A549 (cell line): ENCODE data around the gene SLC16A10. TPM values are rescaled to one million over a fixed set of nuclear protein-coding genes. Genes with fewer than 3 reads are reported as not detected.

Experiments
- ATAC-seq, 2 experiments: fragments of 200-7000 bp in 1 of 2; fragments of >200 bp in 1 of 2; cut with Nextera tagmentation in 1 of 2; cut with Tn5 transposase in 1 of 2; 3 replicates each; pipeline versions ENCODE4 v1.8.0 to v1.9.1; 2018 to 2020; ENCODE audit warnings: mild to moderate bottlenecking in 1 of 2, moderate library complexity in 1 of 2
- CTCF ChIA-PET: fragments of 300-600 bp; sonication (Branson Sonifier 250); formaldehyde crosslinking; extraction: SDS; loops from one replicate; lab custom pipeline; 2021; ENCODE audit warnings: antibody characterized with exemption, inconsistent platforms; lab: Yijun Ruan, JAX
- POLR2A ChIA-PET: fragments of 350-600 bp; formaldehyde crosslinking; extraction: SDS; loops from one replicate; lab custom pipeline; 2021; ENCODE audit warnings: antibody characterized with exemption, inconsistent platforms; lab: Yijun Ruan, JAX
- DNase-seq, 2 experiments: peaks; one replicate each; pipeline versions ENCODE4 v3.0.0 to v3.0.0-alpha.2; 2011 to 2016; ENCODE audit warnings: low read depth in 1 of 2, low spot score in 1 of 2
- FAIRE-seq: peaks from 2 replicates; lab custom pipeline; 2011; peaks lifted over from hg19 to GRCh38; lab: Jason Lieb, UNC
- H3K27ac ChIP-seq, 2 experiments: fragments of >200 bp; sonication (Bioruptor Twin); formaldehyde crosslinking; 3 replicates each; pipeline ENCODE4 v1.5.1; 2016 to 2017
- H3K4me1 ChIP-seq: fragments of >200 bp; sonication (Bioruptor Twin); formaldehyde crosslinking; 3 replicates; pipeline ENCODE4 v1.6.1; 2016
- H3K4me2 ChIP-seq: fragments of >200 bp; sonication (Bioruptor Twin); formaldehyde crosslinking; 3 replicates; pipeline ENCODE4 v1.6.1; 2016
- H3K4me3 ChIP-seq: fragments of >200 bp; sonication (Bioruptor Twin); formaldehyde crosslinking; 3 replicates; pipeline ENCODE4 v1.5.1; 2016
- H3K9me3 ChIP-seq: fragments of >200 bp; sonication (Bioruptor Twin); formaldehyde crosslinking; 3 replicates; pipeline ENCODE4 v1.6.1; 2016
- BHLHE40 ChIP-seq: IDR thresholded peaks from 2 replicates; pipeline ENCODE4 v1.6.1; 2012; ENCODE audit warnings: low read depth, low read length, inconsistent platforms
- CBX8 ChIP-seq: fragments of 200-600 bp; sonication (generic); IDR thresholded peaks from 2 replicates; pipeline ENCODE4 v1.6.1; 2016
- FOSL2 ChIP-seq, 2 experiments: fragments of 450-650 bp in 1 of 2; fragments of >200 bp in 1 of 2; sonication (Bioruptor Twin) in 1 of 2; formaldehyde crosslinking; IDR thresholded peaks; 2 replicates each; pipeline versions ENCODE4 v1.5.0 to v1.6.1; 2016 to 2020; ENCODE audit warnings: mild to moderate bottlenecking in 1 of 2, moderate library complexity in 1 of 2
- FOXS1 ChIP-seq: fragments of 250-450 bp; sonication (Bioruptor Pico); IDR thresholded peaks from 2 replicates; pipeline ENCODE4 v1.5.0; 2020; ENCODE audit warnings: mild to moderate bottlenecking, moderate library complexity
- GATA3 ChIP-seq: IDR thresholded peaks from 2 replicates; pipeline ENCODE4 v1.6.1; 2012; ENCODE audit warnings: borderline replicate concordance
- HDAC2 ChIP-seq: fragments of 200-600 bp; sonication (generic); IDR thresholded peaks from 2 replicates; pipeline ENCODE4 v1.6.1; 2016
- HEYL ChIP-seq: fragments of 250-450 bp; sonication (Bioruptor Pico); IDR thresholded peaks from 2 replicates; pipeline ENCODE4 v1.8.0; 2021; ENCODE audit warnings: mild to moderate bottlenecking, moderate library complexity
- HOXB5 ChIP-seq: fragments of 250-450 bp; sonication (Bioruptor Pico); IDR thresholded peaks from 2 replicates; pipeline ENCODE4 v1.5.0; 2020; ENCODE audit warnings: mild to moderate bottlenecking, moderate library complexity
- KDM5A ChIP-seq: fragments of 200-600 bp; sonication (generic); IDR thresholded peaks from 2 replicates; pipeline ENCODE4 v1.6.1; 2016; ENCODE audit warnings: antibody characterized with exemption, mild to moderate bottlenecking
- MAFK ChIP-seq: fragments of 450-650 bp; IDR thresholded peaks from 2 replicates; pipeline ENCODE4 v1.6.1; 2014; ENCODE audit not compliant: partially characterized antibody
- MAX ChIP-seq: IDR thresholded peaks from 2 replicates; pipeline ENCODE4 v1.6.1; 2012
- MAZ ChIP-seq: fragments of 150-350 bp; IDR thresholded peaks from 2 replicates; pipeline ENCODE4 v1.6.1; 2014; ENCODE audit warnings: antibody characterized with exemption, low read depth, low read length, borderline replicate concordance
- NPAS2 ChIP-seq: fragments of 250-450 bp; sonication (Bioruptor Pico); IDR thresholded peaks from 2 replicates; pipeline ENCODE4 v1.8.0; 2022; ENCODE audit warnings: mild to moderate bottlenecking, moderate library complexity, borderline replicate concordance
- POLR2A ChIP-seq: IDR thresholded peaks from 2 replicates; pipeline ENCODE4 v1.6.1; 2012; ENCODE audit warnings: mild to moderate bottlenecking, low read length
- RARB ChIP-seq: fragments of 250-450 bp; sonication (Bioruptor Pico); IDR thresholded peaks from 2 replicates; pipeline ENCODE4 v1.8.0; 2021; ENCODE audit warnings: mild to moderate bottlenecking, moderate library complexity
- RCOR1 ChIP-seq: fragments of 150-350 bp; IDR thresholded peaks from 2 replicates; pipeline ENCODE4 v1.6.1; 2014; ENCODE audit warnings: antibody characterized with exemption, low read length, low read depth
- SMC3 ChIP-seq: fragments of >200 bp; sonication (Bioruptor Twin); formaldehyde crosslinking; IDR thresholded peaks from 3 replicates; pipeline ENCODE4 v1.6.1; 2018; ENCODE audit warnings: inconsistent platforms
- TP53 ChIP-seq: fragments of 250-450 bp; sonication (Bioruptor Pico); IDR thresholded peaks from 2 replicates; pipeline ENCODE4 v1.5.0; 2021; ENCODE audit warnings: mild to moderate bottlenecking, moderate library complexity
- ZFP36 ChIP-seq: fragments of 450-650 bp; IDR thresholded peaks from 2 replicates; pipeline ENCODE4 v1.6.1; 2014; ENCODE audit warnings: borderline replicate concordance; ENCODE audit not compliant: partially characterized antibody
- ZNF302 ChIP-seq: fragments of 250-450 bp; sonication (Bioruptor Pico); IDR thresholded peaks from 2 replicates; pipeline ENCODE4 v1.9.0; 2021; ENCODE audit warnings: inconsistent platforms, mild to moderate bottlenecking, moderate library complexity
- WGBS: methylation state at CpG from one replicate; pipeline ENCODE4 v1.1.6; 2017; ENCODE audit errors: missing lambda C conversion rate; 5-methylcytosine and 5-hydroxymethylcytosine counted together
- polyA plus RNA-seq, 4 experiments: library from polyadenylated mRNA; depleted of rRNA in 3 of 4; stranded (reverse); fragments of >200 nt; fragmentation: RNase III in 1 of 4; extraction: RNeasy Plus Mini Kit Qiagen cat#74134 plus additional on column Dnase treatment in 1 of 4; gene quantifications; 2 replicates in 3 of 4; 3 replicates in 1 of 4; pipeline ENCODE4 v1.2.3, GENCODE V29; 2011 to 2017
- TF ChIP-seq, protein P1 (sequence below): fragments of >200 bp; sonication (Bioruptor Twin); formaldehyde crosslinking; IDR thresholded peaks from 3 replicates; pipeline ENCODE4 v1.5.1; 2016
- TF ChIP-seq, protein P2 (sequence below): fragments of 250-450 bp; sonication (Bioruptor Pico); IDR thresholded peaks from 2 replicates; pipeline ENCODE4 v1.5.0; 2020; ENCODE audit warnings: low read depth, mild to moderate bottlenecking, moderate library complexity
- TF ChIP-seq, protein P3 (sequence below): fragments of >200 bp; sonication (Bioruptor Twin); formaldehyde crosslinking; IDR thresholded peaks from 3 replicates; pipeline ENCODE4 v1.6.1; 2016

SLC16A10 gene
- polyA plus RNA-seq, 2 of the 4 experiments (the other 2 are of a cell fraction): 0.27 to 1.00 TPM

DNA sequence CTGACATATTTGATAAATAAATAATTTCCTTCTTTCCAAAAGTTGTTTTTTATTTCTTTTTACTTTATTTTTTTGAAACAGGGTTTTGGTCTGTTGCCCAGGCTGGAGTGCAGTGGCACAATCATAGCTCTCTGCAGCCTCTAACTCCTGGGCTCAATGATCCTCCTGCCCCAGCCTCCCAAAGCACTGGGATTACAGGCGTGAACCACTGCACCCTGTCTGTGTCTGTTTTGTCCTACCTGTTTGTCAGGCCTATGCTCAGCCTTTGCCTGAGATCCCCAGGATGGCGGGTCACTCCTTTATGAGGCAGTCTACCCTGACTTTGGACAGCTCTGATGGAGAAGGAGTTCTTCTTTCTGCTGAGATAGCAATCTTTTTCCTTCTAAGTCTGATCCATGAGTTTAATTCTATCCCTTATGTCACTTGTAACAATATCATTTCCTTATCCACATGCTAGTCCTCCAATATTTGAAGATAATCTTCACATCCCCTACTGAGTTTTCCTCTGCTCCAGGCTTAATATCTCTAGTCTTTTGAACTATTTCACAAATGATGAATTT lies 14.4 kb upstream of the SLC16A10 start:
- 43% methylated on average over 2 of the region's 2 CpGs for WGBS
- H3K4me3 ChIP-seq: no peak overlapping the region
- ATAC-seq (no peak), DNase-seq (no peak), FAIRE-seq (no peak)
- no peaks in the 10 kb centered on the region for H3K9me3 ChIP-seq
- POLR2A ChIA-PET: no interaction called here
- no peak for TF ChIP-seq NPAS2 (CRISPR knock-in tag)
- TF ChIP-seq MAFK: peak; percentile 52
- TF ChIP-seq HEYL (CRISPR knock-in tag): no peak
- no peak for TF ChIP-seq FOSL2 (IDR thresholded peaks at IDR 0.05)
- TF ChIP-seq FOSL2 (CRISPR knock-in tag; IDR thresholded peaks at IDR 0.05): no peak
- TF ChIP-seq, all 56 proteins: peak for 1
- Histone ChIP-seq H3K4me1 (no peaks in the 10 kb centered on the region), H3K4me2 (no peak overlapping the region), H3K27ac (no peak overlapping the region)
- CTCF ChIA-PET: interaction anchor here (1.1 kb wide), 1 partner anchor 13 kb away, joined by 3 read pairs; no protein-coding TSS in a partner anchor

- no peak for FAIRE-seq
These were observed 13.0 kb upstream of the SLC16A10 start for GRCh38 chr6:111074311-111074710.

GRCh38 chr6:111076024-111076695 lies 11.1 kb upstream of the SLC16A10 start:
- H3K4me3 ChIP-seq: no peak overlapping the region
- no peak overlapping the region for H3K4me2 ChIP-seq
- H3K9me3 ChIP-seq: no peaks in the 10 kb centered on the region
- CTCF ChIA-PET: interaction anchor here (0.6 to 1.9 kb wide), 2 partner anchors 19 to 405 kb away, joined by 3 to 7 read pairs; no protein-coding TSS in a partner anchor
- WGBS: 34% methylated on average over 5 of the region's 5 CpGs
- DNase-seq (no peak), ATAC-seq (no peak)
- no peak for TF ChIP-seq ZFP36
- no peak for TF ChIP-seq HDAC2
- TF ChIP-seq KDM5A: no peak
- TF ChIP-seq MAZ: no peak
- no peak for TF ChIP-seq TP53 (CRISPR knock-in tag)
- TF ChIP-seq CBX8: no peak
- TF ChIP-seq, protein P1, sequence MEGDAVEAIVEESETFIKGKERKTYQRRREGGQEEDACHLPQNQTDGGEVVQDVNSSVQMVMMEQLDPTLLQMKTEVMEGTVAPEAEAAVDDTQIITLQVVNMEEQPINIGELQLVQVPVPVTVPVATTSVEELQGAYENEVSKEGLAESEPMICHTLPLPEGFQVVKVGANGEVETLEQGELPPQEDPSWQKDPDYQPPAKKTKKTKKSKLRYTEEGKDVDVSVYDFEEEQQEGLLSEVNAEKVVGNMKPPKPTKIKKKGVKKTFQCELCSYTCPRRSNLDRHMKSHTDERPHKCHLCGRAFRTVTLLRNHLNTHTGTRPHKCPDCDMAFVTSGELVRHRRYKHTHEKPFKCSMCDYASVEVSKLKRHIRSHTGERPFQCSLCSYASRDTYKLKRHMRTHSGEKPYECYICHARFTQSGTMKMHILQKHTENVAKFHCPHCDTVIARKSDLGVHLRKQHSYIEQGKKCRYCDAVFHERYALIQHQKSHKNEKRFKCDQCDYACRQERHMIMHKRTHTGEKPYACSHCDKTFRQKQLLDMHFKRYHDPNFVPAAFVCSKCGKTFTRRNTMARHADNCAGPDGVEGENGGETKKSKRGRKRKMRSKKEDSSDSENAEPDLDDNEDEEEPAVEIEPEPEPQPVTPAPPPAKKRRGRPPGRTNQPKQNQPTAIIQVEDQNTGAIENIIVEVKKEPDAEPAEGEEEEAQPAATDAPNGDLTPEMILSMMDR: no peak
- TF ChIP-seq GATA3: no peak
- no peak for TF ChIP-seq MAX
- TF ChIP-seq HOXB5 (CRISPR knock-in tag): no peak
- TF ChIP-seq RARB (CRISPR knock-in tag): no peak
- no peak for TF ChIP-seq RCOR1
- TF ChIP-seq SMC3: no peak
- TF ChIP-seq BHLHE40: no peak
- TF ChIP-seq FOXS1: no peak
- no peak for TF ChIP-seq MAFK
- TF ChIP-seq, protein P2, sequence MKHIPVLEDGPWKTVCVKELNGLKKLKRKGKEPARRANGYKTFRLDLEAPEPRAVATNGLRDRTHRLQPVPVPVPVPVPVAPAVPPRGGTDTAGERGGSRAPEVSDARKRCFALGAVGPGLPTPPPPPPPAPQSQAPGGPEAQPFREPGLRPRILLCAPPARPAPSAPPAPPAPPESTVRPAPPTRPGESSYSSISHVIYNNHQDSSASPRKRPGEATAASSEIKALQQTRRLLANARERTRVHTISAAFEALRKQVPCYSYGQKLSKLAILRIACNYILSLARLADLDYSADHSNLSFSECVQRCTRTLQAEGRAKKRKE (CRISPR knock-in tag): no peak
- TF ChIP-seq ZNF302 (CRISPR knock-in tag): no peak
- TF ChIP-seq, all 56 proteins: peak for 0
- no peaks in the 10 kb centered on the region for H3K4me1 ChIP-seq
- POLR2A ChIA-PET: no interaction called here
- FAIRE-seq: no peak
- no peak overlapping the region for H3K27ac ChIP-seq

More at GRCh38 chr6:111074311-111074710, 13.0 kb upstream of the SLC16A10 start:
- no peak overlapping the region for H3K4me2 ChIP-seq
- no peaks in the 10 kb centered on the region for H3K4me1 ChIP-seq
- DNase-seq: no peak
- ATAC-seq: no peak
- no peak overlapping the region for H3K4me3 ChIP-seq
- H3K27ac ChIP-seq: no peak overlapping the region
- CTCF ChIA-PET: no interaction called here
- POLR2A ChIA-PET: no interaction called here
- TF ChIP-seq, protein P3, sequence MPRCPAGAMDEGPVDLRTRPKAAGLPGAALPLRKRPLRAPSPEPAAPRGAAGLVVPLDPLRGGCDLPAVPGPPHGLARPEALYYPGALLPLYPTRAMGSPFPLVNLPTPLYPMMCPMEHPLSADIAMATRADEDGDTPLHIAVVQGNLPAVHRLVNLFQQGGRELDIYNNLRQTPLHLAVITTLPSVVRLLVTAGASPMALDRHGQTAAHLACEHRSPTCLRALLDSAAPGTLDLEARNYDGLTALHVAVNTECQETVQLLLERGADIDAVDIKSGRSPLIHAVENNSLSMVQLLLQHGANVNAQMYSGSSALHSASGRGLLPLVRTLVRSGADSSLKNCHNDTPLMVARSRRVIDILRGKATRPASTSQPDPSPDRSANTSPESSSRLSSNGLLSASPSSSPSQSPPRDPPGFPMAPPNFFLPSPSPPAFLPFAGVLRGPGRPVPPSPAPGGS: no peak
- TF ChIP-seq POLR2A: no peak
- TF ChIP-seq, all 56 proteins: peak for 0
- H3K9me3 ChIP-seq: no peaks in the 10 kb centered on the region
